GM12872 (cell line): ENCODE measurements around the gene RNF224.

Experiments used
- TF ChIP-seq, protein P1 (sequence below): IDR thresholded peaks from 3 replicates; pipeline ENCODE4 v1.5.1; 2011; ENCODE audit warnings: low read depth, mild to moderate bottlenecking, low read length, moderate library complexity; ENCODE audit not compliant: insufficient read depth

RNF224 gene

DNA sequence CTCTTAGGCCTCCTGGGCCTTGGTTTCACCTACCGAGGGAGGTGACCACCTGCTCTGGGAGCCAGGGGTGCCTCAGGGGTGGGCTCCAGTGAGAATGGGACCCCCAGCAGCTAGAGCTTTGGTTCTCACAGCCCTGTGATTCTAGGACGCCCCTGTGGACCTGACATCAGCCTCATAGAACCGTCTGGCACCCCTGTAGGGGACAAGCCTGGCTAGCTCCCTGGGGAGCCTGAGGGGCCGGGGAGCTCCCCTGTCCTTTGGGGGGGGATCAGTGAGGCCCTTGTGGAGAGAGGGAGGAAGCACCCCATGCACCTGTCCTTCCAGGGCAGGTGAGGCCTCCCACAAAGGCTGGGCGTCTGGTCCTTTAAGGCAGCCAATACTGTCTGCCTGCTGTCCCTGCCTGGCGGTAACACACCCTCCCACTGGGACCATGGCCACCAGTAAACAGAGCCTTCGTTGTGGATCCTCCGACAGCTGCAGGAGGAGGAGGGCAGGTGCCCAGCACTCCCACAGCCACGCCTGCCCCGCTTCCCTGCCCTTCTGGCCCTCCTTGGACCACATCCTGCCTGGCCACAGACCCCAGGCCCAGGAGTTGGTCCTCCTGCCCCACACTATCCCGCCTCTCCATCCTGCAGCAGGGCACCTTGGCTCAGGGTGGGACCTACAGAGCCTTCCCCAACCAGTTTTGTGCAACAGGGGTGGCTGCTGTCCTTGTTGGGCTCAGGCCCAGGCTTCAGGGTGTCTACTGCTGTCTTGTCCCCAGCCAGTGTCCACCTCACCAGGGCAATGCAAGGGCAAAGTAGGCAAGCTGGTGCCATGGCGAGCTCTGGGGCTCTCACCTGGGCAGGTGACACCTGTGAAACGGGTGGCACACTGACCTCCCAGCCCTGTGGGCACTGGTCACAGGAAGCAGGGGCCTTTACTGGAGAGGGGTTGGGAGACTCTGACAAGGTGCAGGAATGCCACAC, 10.7 kb downstream of the RNF224 start:
- TF ChIP-seq, protein P1, sequence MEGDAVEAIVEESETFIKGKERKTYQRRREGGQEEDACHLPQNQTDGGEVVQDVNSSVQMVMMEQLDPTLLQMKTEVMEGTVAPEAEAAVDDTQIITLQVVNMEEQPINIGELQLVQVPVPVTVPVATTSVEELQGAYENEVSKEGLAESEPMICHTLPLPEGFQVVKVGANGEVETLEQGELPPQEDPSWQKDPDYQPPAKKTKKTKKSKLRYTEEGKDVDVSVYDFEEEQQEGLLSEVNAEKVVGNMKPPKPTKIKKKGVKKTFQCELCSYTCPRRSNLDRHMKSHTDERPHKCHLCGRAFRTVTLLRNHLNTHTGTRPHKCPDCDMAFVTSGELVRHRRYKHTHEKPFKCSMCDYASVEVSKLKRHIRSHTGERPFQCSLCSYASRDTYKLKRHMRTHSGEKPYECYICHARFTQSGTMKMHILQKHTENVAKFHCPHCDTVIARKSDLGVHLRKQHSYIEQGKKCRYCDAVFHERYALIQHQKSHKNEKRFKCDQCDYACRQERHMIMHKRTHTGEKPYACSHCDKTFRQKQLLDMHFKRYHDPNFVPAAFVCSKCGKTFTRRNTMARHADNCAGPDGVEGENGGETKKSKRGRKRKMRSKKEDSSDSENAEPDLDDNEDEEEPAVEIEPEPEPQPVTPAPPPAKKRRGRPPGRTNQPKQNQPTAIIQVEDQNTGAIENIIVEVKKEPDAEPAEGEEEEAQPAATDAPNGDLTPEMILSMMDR = no peak

DNA sequence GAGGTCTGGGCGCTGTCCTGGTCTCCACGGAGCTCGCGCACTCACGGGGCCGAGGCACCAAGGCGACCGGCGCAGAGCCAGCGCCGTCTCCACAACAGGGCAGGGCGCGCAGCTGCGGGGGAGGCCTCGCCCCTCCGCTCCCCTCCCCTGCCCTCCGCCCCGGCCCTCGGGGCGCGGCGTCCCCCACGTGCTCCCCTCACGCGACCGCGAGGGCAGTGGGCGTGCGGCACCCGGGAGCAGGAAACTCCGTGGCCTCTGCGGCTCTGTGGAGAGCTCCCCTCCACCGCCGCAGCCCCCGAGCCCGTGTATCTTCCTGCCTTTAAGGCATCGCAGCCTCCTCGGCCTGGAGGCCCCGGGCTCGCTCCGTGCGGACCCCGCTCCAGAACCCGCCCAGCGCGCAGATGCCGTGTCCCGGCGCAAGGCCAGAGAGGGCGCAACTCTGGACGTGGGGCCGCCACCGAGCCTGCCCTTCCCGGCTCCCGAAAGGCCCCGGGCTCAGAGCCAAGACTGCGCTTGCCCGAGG, 13.1 kb downstream of the RNF224 start:
- TF ChIP-seq, protein P1 = no peak

DNA sequence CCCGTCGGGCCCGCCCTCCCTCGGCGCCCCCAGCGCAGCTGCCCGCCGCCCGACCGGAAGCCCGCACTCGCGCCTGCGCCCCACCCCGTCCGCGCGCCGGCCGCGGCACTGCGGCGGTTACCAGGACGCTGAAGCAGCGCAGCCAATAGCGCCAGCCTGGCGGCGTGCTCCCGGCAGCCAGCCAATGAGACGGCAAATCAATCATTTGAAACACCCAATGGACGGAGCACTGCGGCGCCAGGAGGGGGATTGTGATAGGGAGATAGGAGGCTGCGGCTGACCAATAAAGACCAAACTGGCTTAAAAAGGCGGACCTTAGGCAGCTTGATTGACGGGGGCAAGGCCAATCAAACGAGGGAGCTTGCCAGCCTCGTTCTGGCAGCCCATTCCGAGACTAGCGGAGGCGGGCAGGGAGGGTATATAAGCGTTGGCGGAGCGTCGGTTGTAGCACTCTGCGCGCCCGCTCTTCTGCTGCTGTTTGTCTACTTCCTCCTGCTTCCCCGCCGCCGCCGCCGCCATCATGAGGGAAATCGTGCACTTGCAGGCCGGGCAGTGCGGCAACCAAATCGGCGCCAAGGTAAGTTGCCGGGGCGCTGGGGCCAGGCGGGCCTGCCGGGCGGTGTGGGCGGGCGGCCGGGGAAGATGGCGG, 13.7 kb downstream of the RNF224 start, which contains the start of gene TUBB4B:
Gene TUBB4B (plus strand): TSS at position 447 of the 649 bp plus-strand sequence. CDS start 74 bp downstream, at position 521.
- TF ChIP-seq, protein P1 = no peak

DNA sequence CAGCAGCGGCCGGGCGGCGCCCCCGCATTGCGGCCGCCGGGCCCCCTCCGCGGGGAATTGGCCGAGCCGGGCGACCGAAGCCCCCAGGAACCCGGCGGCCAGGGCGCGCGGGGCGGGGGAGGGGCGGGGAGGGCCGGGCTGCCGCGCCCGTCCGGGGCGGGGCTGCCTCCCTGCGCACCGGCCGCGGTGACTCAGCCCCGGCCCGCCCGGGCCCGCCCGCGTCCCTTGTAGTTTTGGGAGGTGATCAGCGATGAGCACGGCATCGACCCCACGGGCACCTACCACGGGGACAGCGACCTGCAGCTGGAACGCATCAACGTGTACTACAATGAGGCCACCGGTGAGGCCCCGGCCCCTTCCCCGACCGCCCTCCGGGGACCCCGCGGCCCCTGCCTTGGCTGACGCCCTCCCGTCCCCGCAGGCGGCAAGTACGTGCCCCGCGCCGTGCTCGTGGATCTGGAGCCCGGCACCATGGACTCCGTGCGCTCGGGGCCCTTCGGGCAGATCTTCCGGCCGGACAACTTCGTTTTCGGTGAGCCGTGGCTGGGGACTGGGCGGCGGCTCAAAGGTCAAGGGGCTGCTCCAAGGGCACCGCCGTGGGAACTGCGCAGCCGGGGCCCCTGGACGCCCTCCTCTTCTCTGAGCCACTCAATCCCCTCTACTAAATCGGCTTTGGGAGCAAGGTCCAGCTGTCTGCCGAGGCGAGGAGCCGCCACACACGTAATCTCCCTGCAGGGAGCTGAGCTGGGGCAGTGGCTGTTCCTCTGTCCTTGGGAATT, 14.4 kb downstream of the RNF224 start:
- TF ChIP-seq, protein P1 = no peak

DNA sequence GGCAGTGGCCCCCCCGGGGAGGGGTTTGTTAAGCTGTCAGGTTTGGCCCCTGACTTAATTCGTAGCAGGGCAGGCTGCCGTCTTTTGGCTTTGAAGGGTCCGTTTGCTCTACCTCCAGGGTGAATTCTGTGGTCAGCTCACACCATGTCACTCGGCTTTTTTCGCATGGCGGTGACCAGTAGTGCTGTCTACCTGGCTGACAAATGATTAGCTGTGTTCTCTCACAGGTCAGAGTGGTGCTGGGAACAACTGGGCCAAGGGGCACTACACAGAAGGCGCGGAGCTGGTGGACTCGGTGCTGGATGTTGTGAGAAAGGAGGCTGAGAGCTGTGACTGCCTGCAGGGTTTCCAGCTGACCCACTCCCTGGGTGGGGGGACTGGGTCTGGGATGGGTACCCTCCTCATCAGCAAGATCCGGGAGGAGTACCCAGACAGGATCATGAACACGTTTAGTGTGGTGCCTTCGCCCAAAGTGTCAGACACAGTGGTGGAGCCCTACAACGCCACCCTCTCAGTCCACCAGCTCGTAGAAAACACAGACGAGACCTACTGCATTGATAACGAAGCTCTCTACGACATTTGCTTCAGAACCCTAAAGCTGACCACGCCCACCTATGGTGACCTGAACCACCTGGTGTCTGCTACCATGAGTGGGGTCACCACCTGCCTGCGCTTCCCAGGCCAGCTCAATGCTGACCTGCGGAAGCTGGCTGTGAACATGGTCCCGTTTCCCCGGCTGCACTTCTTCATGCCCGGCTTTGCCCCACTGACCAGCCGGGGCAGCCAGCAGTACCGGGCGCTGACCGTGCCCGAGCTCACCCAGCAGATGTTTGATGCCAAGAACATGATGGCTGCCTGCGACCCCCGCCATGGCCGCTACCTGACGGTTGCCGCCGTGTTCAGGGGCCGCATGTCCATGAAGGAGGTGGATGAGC, 15.2 kb downstream of the RNF224 start:
- TF ChIP-seq, protein P1 = no peak

DNA sequence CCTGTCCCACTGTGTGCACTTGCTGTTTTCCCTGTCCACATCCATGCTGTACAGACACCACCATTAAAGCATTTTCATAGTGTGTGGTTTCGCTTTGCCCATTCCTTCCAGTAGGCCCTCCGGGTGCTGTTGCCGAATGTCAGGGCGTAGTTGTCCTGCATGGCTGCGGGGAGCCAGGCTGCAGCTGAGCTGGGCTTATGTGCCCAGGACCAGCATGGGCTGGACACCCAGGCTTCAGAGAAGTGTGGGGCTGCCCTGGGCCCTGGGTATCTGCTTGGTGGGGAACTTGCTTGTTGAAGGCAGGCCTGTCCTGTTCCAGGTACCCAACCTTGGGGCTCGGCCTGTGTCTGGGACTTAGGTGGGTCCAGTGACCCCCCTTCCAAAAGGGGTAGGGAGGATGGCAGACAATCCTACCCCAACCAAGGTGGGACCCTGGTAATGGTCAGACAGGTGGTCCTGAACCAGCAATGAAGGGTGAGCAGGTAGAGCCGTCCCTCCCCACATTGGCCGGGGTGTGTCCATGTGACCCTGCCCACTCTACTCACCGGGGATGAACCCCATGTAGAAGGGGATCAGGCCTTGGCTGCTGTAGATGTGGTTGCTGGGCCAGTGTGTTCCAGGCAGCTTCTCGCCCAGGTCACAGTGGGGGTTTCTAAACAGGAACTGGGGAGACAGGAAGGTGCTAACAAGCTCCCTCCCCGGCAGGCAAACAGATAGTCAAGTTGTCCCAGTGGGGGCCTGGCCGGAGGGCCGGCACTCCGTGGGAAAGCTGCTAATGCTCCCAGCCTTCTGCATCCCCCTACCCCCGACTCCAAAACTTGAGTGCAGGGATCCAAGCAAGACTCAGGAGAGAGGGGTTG, 16.6 kb downstream of the RNF224 start:
- TF ChIP-seq, protein P1 = no peak
